Caco-2 (cell line): ENCODE data around the gene SPRN. TPM values are rescaled to one million over a fixed set of nuclear protein-coding genes. Genes with fewer than 3 reads are reported as not detected.

Source experiments
- BruUV-seq: library from RNA; stranded (reverse); fragments of 400-500 nt; replicated peaks from 2 replicates; lab custom pipeline; 2021; lab: Mats Ljungman, UMichigan
- CTCF ChIA-PET: fragments of 300-600 bp; sonication (Branson Sonifier 250); formaldehyde crosslinking; loops from one replicate; lab custom pipeline; 2022; ENCODE audit warnings: antibody characterized with exemption; lab: Charles Lee
- POLR2A ChIA-PET: fragments of 300-600 bp; sonication (Branson Sonifier 250); formaldehyde crosslinking; loops from one replicate; lab custom pipeline; 2022; ENCODE audit warnings: antibody characterized with exemption; lab: Charles Lee
- DNase-seq, 2 experiments: peaks; one replicate each; pipeline versions ENCODE4 v3.0.0 to v3.0.0-alpha.2; 2020 to 2022
- H3K27me3 ChIP-seq: replicated peaks from 2 replicates; pipeline ENCODE4 v1.6.0; 2011; ENCODE audit warnings: low read length; ENCODE audit not compliant: control insufficient read depth, insufficient read depth
- H3K36me3 ChIP-seq: 2 replicates; pipeline ENCODE4 v1.5.1; 2011; ENCODE audit warnings: low read length; ENCODE audit not compliant: control insufficient read depth, insufficient read depth
- H3K4me1 ChIP-seq: fragments of 250-450 bp; sonication (Bioruptor Pico); 2 replicates; pipeline ENCODE4 v1.5.1; 2020; ENCODE audit warnings: mild to moderate bottlenecking
- H3K4me3 ChIP-seq: 2 replicates; pipeline ENCODE4 v1.5.1; 2011; ENCODE audit warnings: low read depth, mild to moderate bottlenecking, control low read depth, low read length
- H3K9me3 ChIP-seq: fragments of 250-450 bp; sonication (Bioruptor Pico); 2 replicates; pipeline ENCODE4 v1.5.1; 2020; ENCODE audit warnings: mild to moderate bottlenecking, moderate library complexity
- H3K27ac Mint-ChIP-seq: one replicate; pipeline ENCODE4 v1.8.0; 2022; ENCODE audit warnings: mixed read lengths; ENCODE audit not compliant: unreplicated experiment
- H3K27me3 Mint-ChIP-seq: one replicate; pipeline ENCODE4 v1.8.0; 2022; ENCODE audit warnings: mixed read lengths; ENCODE audit not compliant: insufficient read depth, unreplicated experiment
- H3K36me3 Mint-ChIP-seq: one replicate; pipeline ENCODE4 v1.8.0; 2022; ENCODE audit warnings: mild to moderate bottlenecking, mixed read lengths; ENCODE audit not compliant: insufficient read depth, unreplicated experiment
- H3K4me1 Mint-ChIP-seq: one replicate; pipeline ENCODE4 v1.8.0; 2022; ENCODE audit warnings: low read depth, mixed read lengths; ENCODE audit not compliant: unreplicated experiment
- H3K4me3 Mint-ChIP-seq: one replicate; pipeline ENCODE4 v1.8.0; 2022; ENCODE audit warnings: mild to moderate bottlenecking, moderate library complexity, mixed read lengths; ENCODE audit not compliant: unreplicated experiment
- H3K9me3 Mint-ChIP-seq: one replicate; pipeline ENCODE4 v1.8.0; 2022; ENCODE audit warnings: mixed read lengths; ENCODE audit not compliant: unreplicated experiment
- intact Hi-C: fragments of 100-400 bp; cut with micrococcal nuclease; formaldehyde crosslinking; loops from one replicate; pipeline ENCODE4 v1.10.0; 2022; ENCODE audit not compliant: unreplicated experiment
- total RNA-seq: library from RNA; stranded (reverse); gene quantifications from 2 replicates; pipeline ENCODE4 v1.2.3, GENCODE V29; 2022
- TF ChIP-seq, protein P1 (sequence below), 2 experiments: fragments of 200-600 bp in 1 of 2; IDR thresholded peaks; 1 replicate in 1 of 2; 2 replicates in 1 of 2; pipeline versions ENCODE4 v1.5.1 to v1.8.0; 2011 to 2022; ENCODE audit warnings: antibody characterized with exemption in 1 of 2, control low read depth in 1 of 2, inconsistent platforms in 1 of 2, low read depth in 1 of 2, low read length in 1 of 2, mild to moderate bottlenecking in 1 of 2, moderate library complexity in 1 of 2; ENCODE audit not compliant: insufficient read depth in 1 of 2, severe bottlenecking in 1 of 2, unreplicated experiment in 1 of 2

Gene SPRN
- total RNA-seq, 1 experiment from 2014 or later = not detected

DNA sequence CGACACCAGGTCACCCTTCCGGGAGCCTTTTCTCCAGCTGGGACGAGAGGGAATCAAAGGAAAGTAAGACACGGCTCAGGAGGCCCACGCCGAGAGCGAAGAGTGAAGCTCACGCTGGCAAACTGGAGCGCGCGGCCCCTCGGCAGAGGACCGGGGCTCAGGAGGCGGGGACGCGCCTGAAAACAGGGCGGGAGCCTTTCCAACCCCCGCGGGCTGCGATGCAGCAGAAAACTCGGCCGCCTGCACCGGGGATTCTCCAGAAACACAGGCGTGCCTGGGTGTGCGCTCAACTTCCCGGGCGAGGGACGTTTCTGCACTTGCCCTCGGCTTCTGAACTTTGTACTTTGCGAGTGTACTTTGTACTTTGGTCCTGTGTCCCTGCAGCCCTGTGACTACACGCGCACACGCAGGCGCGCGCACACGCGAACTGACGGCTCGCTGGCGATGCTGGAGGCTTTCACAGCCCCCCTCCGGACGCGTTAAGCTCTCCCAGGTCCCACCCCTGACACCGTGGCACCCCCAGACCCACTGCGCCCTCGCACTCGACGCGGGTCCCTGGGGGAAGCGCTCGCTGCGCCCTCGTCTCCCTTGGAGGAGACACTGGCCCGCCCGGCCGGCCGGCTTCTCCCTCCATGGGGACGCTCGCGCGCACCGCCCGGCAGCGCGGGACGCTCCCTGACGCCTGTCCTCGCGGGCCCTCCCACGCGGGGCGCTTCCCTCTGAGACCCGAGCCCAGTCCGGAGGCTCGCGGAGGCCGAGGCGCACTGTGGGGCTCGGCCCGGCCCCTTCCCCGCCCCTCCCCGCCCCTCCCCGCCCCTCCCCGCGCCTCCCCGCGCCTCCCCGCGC is 46.0 kb downstream of the SPRN start:
- peak; percentile 73 to 78 for DNase-seq
- Histone ChIP-seq H3K27me3 (no peaks in the 10 kb centered on the region), H3K4me3 (peak overlapping the region; percentile 97), H3K4me1 (peaks cover 16% of the 10 kb centered on the region), H3K36me3 (no peaks in the 10 kb centered on the region), H3K9me3 (no peaks in the 10 kb centered on the region)
- H3K4me3 Mint-ChIP-seq = peak overlapping the region; percentile 81
- no peaks in the 10 kb centered on the region for H3K9me3 Mint-ChIP-seq
- BruUV-seq = no TSS peak
- H3K27ac Mint-ChIP-seq = peak overlapping the region; percentile 45
- no peaks in the 10 kb centered on the region for H3K27me3 Mint-ChIP-seq
- ChIA-PET POLR2A (interaction anchor here (1.0 to 1.4 kb wide), 3 partner anchors 16 to 54 kb away, joined by 3 to 7 read pairs (median 4); partner anchors contain the start of genes FUOM and MTG1), CTCF (interaction anchor here (0.6 to 1.1 kb wide), 5 partner anchors 17 to 64 kb away, joined by 3 to 6 read pairs (median 3); partner anchors contain the start of gene FUOM)
- TF ChIP-seq, protein P1, sequence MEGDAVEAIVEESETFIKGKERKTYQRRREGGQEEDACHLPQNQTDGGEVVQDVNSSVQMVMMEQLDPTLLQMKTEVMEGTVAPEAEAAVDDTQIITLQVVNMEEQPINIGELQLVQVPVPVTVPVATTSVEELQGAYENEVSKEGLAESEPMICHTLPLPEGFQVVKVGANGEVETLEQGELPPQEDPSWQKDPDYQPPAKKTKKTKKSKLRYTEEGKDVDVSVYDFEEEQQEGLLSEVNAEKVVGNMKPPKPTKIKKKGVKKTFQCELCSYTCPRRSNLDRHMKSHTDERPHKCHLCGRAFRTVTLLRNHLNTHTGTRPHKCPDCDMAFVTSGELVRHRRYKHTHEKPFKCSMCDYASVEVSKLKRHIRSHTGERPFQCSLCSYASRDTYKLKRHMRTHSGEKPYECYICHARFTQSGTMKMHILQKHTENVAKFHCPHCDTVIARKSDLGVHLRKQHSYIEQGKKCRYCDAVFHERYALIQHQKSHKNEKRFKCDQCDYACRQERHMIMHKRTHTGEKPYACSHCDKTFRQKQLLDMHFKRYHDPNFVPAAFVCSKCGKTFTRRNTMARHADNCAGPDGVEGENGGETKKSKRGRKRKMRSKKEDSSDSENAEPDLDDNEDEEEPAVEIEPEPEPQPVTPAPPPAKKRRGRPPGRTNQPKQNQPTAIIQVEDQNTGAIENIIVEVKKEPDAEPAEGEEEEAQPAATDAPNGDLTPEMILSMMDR (IDR thresholded peaks at IDR 0.05; ENCODE audit: insufficient read depth in 1 of 2, low read depth in 1 of 2, low read length in 1 of 2, severe bottlenecking in 1 of 2, unreplicated experiment in 1 of 2) = no peak
- intact Hi-C loops = loop anchor here (1.0 to 5.0 kb wide), 2 partner anchors 16 to 71 kb away; partner anchors contain the start of genes MTG1, TUBGCP2 and ZNF511
- H3K36me3 Mint-ChIP-seq = no peaks in the 10 kb centered on the region
- H3K4me1 Mint-ChIP-seq = no peaks in the 10 kb centered on the region

DNA sequence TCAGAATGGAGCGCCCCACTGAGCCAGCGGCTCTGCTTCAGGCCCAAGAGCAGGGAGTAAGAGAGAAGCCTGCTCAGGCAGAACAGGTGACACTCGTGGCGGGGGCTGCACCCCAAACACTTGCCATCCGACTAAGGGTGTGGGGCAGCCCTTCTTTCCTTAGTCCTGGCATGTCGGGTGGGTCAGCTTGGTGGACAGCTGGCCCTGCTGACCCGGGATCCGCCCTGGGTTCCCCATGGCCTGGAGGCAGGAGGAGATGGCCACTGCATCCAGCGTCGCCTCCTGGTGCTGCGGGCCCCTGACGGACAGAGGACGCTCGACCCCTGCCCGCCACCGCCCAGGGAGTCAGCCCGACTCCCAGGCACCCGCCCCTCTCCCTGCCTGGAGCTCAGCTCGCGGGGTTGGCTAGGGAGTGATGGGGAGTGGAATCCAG is 46.6 kb downstream of the SPRN start:
- H3K4me1 Mint-ChIP-seq = no peaks in the 10 kb centered on the region
- POLR2A ChIA-PET = no interaction called here
- Histone ChIP-seq H3K27me3 (no peaks in the 10 kb centered on the region), H3K9me3 (no peaks in the 10 kb centered on the region), H3K4me3 (peak overlapping the region; percentile 97), H3K36me3 (no peaks in the 10 kb centered on the region), H3K4me1 (peaks cover 16% of the 10 kb centered on the region)
- H3K27me3 Mint-ChIP-seq = no peaks in the 10 kb centered on the region
- DNase-seq = peak in 1 of 2 experiments; percentile 59
- H3K27ac Mint-ChIP-seq = peak overlapping the region; percentile 45
- CTCF ChIA-PET = interaction anchor here (0.6 to 1.1 kb wide), 5 partner anchors 17 to 64 kb away, joined by 3 to 6 read pairs (median 3); partner anchors contain the start of gene FUOM
- H3K9me3 Mint-ChIP-seq = no peaks in the 10 kb centered on the region
- intact Hi-C loops = loop anchor here (1.0 to 5.0 kb wide), 2 partner anchors 16 to 71 kb away; partner anchors contain the start of genes MTG1, TUBGCP2 and ZNF511
- H3K4me3 Mint-ChIP-seq = peak overlapping the region; percentile 81
- no TSS peak for BruUV-seq
- peaks cover 5% of the 10 kb centered on the region for H3K36me3 Mint-ChIP-seq
- TF ChIP-seq, protein P1 (IDR thresholded peaks at IDR 0.05; ENCODE audit: insufficient read depth in 1 of 2, low read depth in 1 of 2, low read length in 1 of 2, severe bottlenecking in 1 of 2, unreplicated experiment in 1 of 2) = no peak
